Mucosa of descending colon (tissue), 3 donors: ENCODE data around the gene KHDRBS2. TPM values are rescaled to one million over a fixed set of nuclear protein-coding genes. Genes with fewer than 3 reads are reported as not detected.
"Not testable (repeated sequence)": the region's sequence is repeated elsewhere in the genome, so short reads cannot be mapped to it uniquely, and the experiment has no call there.

ENCODE experiments used
- ATAC-seq: fragments of 200-7000 bp; cut with Tn5 transposase; one replicate; pipeline ENCODE4 v1.9.1; 2020; ENCODE audit warnings: mild to moderate bottlenecking, moderate library complexity
- DNase-seq, 3 donors: peaks; one replicate each; pipeline ENCODE4 v3.0.0-alpha.2; 2020
- H3K36me3 ChIP-seq: fragments of 200-600 bp; one replicate; pipeline ENCODE4 v1.8.0; 2021; ENCODE audit warnings: low read depth, mild to moderate bottlenecking
- H3K4me1 ChIP-seq: fragments of 200-600 bp; one replicate; pipeline ENCODE4 v1.8.0; 2021; ENCODE audit warnings: low read depth, mild to moderate bottlenecking
- H3K4me3 ChIP-seq: fragments of 200-600 bp; one replicate; pipeline ENCODE4 v1.8.0; 2021; ENCODE audit warnings: mild to moderate bottlenecking
- H3K9me3 ChIP-seq: fragments of 200-600 bp; one replicate; pipeline ENCODE4 v1.8.0; 2021; ENCODE audit warnings: mild to moderate bottlenecking
- CTCF ChIP-seq: fragments of 200-600 bp; IDR thresholded peaks from one replicate; pipeline ENCODE4 v1.8.0; 2022; ENCODE audit warnings: antibody characterized with exemption, mild to moderate bottlenecking
- intact Hi-C, 2 donors: fragments of 100-400 bp; cut with DNase I in 1 of 2; cut with micrococcal nuclease in 1 of 2; formaldehyde crosslinking; loops; one replicate each; pipeline versions ENCODE4 v1.11.0 to v1.11.1; 2022; cut with DNase I, micrococcal nuclease
- total RNA-seq, 3 donors: library from RNA; stranded (reverse); fragmentation: NEBNext Ultra II Directional in 2 of 3; extraction: Animal tissue kit (Norgen Biotek cat#: 25700) in 2 of 3; gene quantifications; one replicate each; pipeline versions ENCODE4 v1.2.1 to v1.2.4, GENCODE V29; 2021 to 2023
- donor health status: DM: no; HTN: no; CAD: no; lungs with moderate emphysema.
- donor health status: DM: no; HTN: no; CAD: no.
- donor health status: DM: no; HTN: yes; CAD: no.

Gene KHDRBS2
- total RNA-seq, 3 donors from 2014 or later, result 0.82 to 2.9 (median 1.1) TPM

GRCh38 chr6:61787998-61788397, 498.0 kb downstream of the KHDRBS2 start:
- H3K36me3 ChIP-seq, result no peaks in the 10 kb centered on the region
- no peaks in the 10 kb centered on the region for H3K9me3 ChIP-seq
- ATAC-seq (no peak), DNase-seq (no peak)
- no peak for TF ChIP-seq CTCF
- H3K4me1 ChIP-seq, result no peaks in the 10 kb centered on the region
- intact Hi-C loops, result no loop called here
- H3K4me3 ChIP-seq, result no peak overlapping the region

GRCh38 chr6:61769446-61769845, 516.6 kb downstream of the KHDRBS2 start:
- peaks cover 32% of the 10 kb centered on the region for H3K9me3 ChIP-seq
- DNase-seq, intact Hi-C loops, ATAC-seq, H3K4me3 ChIP-seq, H3K4me1 ChIP-seq, H3K36me3 ChIP-seq: not testable (repeated sequence)

- no peaks in the 10 kb centered on the region for H3K36me3 ChIP-seq
- DNase-seq, result no peak
- peaks cover 30% of the 10 kb centered on the region for H3K9me3 ChIP-seq
- TF ChIP-seq CTCF, result no peak
- no peak for ATAC-seq
- no peak overlapping the region for H3K4me3 ChIP-seq
- intact Hi-C loops, result no loop called here
- no peaks in the 10 kb centered on the region for H3K4me1 ChIP-seq
Measured at GRCh38 chr6:61755739-61756138, 530.3 kb downstream of the KHDRBS2 start.

- Histone ChIP-seq H3K36me3 (no peaks in the 10 kb centered on the region), H3K9me3 (peaks cover 22% of the 10 kb centered on the region), H3K4me3 (no peak overlapping the region), H3K4me1 (no peaks in the 10 kb centered on the region)
- ATAC-seq (no peak), DNase-seq (no peak)
- intact Hi-C loops, result no loop called here
- no peak for TF ChIP-seq CTCF
Measured at GRCh38 chr6:61751986-61752385, 534.0 kb downstream of the KHDRBS2 start.

- DNase-seq (no peak), ATAC-seq (no peak)
- intact Hi-C loops, result no loop called here
- no peaks in the 10 kb centered on the region for H3K4me1 ChIP-seq
- H3K9me3 ChIP-seq, result peaks cover 24% of the 10 kb centered on the region
- no peak for TF ChIP-seq CTCF
- H3K4me3 ChIP-seq, result no peak overlapping the region
- H3K36me3 ChIP-seq, result no peaks in the 10 kb centered on the region
Measured at GRCh38 chr6:61745994-61746393, 540.0 kb downstream of the KHDRBS2 start.

GRCh38 chr6:61711849-61712248, 574.2 kb downstream of the KHDRBS2 start:
- DNase-seq (no peak), ATAC-seq (no peak)
- Histone ChIP-seq H3K36me3 (no peaks in the 10 kb centered on the region), H3K4me3 (no peak overlapping the region), H3K4me1 (no peaks in the 10 kb centered on the region), H3K9me3 (peaks cover 25% of the 10 kb centered on the region)
- TF ChIP-seq CTCF, result no peak
- intact Hi-C loops, result no loop called here
